Measurements from ENCODE around the gene SLFN13.
A peak's percentile ranks its signal among the peaks of the same experiment; 100 is the strongest.
"Not testable (repeated sequence)": the region's sequence is repeated elsewhere in the genome, so short reads cannot be mapped to it uniquely, and the experiment has no call there.

The SLFN13 gene, protein sequence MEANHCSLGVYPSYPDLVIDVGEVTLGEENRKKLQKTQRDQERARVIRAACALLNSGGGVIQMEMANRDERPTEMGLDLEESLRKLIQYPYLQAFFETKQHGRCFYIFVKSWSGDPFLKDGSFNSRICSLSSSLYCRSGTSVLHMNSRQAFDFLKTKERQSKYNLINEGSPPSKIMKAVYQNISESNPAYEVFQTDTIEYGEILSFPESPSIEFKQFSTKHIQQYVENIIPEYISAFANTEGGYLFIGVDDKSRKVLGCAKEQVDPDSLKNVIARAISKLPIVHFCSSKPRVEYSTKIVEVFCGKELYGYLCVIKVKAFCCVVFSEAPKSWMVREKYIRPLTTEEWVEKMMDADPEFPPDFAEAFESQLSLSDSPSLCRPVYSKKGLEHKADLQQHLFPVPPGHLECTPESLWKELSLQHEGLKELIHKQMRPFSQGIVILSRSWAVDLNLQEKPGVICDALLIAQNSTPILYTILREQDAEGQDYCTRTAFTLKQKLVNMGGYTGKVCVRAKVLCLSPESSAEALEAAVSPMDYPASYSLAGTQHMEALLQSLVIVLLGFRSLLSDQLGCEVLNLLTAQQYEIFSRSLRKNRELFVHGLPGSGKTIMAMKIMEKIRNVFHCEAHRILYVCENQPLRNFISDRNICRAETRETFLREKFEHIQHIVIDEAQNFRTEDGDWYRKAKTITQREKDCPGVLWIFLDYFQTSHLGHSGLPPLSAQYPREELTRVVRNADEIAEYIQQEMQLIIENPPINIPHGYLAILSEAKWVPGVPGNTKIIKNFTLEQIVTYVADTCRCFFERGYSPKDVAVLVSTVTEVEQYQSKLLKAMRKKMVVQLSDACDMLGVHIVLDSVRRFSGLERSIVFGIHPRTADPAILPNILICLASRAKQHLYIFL

DNA sequence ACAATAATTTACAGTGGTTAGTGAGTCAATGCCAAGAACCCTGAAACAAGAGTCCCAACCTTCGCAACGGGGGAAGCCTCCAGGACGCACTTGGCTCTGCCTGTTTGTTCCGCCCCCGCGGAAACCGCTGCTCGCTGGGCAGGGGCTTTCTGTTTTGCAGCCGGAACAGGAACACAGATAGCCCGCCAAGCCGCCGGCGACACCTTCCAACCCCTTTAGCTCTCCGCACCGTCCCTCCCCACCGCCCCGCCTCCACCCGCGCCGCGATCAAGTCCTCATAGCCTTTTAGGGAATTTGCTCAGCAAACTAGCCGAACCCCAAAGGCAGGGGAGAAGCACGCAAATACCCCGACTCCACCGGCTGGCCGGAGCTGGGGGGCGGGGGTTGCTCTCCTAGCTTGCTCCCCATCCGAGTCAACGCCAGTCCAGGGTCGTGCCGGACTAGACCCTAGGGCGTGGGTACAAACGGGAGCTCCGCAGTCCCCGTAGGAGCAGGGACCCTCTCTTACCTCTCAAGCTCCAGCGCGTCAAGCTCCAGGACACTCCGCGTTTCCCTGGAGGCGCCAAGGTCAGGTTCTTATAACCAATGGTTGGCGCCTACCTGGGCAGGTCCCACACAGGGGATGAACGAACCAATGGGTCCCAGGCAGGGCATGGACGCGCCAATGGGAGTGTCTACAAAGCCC, at the start of gene SLFN13:
Gene SLFN13, minus strand, starts transcription at position 553 of the 685 bp plus-strand sequence. CDS start 3,086 bp downstream, outside the sequence.
- DNase-seq (ENCODE audit: low spot score): peak; percentile 22

DNA sequence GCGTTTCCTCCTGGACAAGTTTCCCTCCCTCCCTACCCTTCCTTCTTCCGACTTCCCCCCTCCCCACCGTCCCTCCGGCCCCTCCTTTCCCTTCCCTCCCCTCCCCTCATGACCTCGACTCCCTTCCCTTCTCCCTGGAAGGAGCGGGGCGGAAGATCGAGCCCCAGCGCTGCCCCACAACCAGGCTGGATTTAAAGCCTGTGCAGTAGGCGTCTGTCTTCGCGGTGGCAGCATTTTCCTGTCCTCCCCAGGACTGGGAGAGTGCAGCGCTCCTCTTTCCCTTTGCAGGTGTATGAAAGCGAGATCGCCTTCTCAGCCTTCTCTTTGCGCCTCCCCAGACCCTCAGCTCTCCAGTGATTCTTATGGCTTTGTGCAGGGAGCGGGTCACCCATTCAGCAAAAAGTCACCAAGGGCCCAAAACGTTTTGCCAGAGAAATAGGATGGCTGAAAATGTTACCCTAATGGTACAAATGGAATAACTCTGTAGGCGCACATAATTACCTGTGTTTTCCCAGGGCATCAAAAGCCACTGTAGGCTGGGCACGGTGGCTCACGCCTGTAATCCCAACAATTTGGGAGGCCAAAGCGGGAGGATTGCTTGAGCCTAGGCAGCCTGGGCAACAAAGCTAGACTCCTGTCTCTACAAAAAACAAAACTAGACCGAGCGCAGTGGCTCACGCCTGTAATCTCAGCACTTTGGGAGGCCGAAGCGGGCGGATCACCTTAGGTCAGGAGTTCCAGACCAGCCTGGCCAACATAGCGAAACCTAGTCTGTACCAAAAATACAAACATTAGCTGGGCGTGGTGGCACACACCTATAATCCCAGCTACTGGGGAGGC, 48.1 kb upstream of the SLFN13 start:
- no peak for DNase-seq (ENCODE audit: low spot score)

- DNase-seq (ENCODE audit: low spot score): no peak
These were observed 44.5 kb upstream of the SLFN13 start for GRCh38 chr17:35493040-35493439.

- DNase-seq (ENCODE audit: low spot score): no peak
These were observed 42.9 kb upstream of the SLFN13 start for GRCh38 chr17:35491417-35491816.

DNA sequence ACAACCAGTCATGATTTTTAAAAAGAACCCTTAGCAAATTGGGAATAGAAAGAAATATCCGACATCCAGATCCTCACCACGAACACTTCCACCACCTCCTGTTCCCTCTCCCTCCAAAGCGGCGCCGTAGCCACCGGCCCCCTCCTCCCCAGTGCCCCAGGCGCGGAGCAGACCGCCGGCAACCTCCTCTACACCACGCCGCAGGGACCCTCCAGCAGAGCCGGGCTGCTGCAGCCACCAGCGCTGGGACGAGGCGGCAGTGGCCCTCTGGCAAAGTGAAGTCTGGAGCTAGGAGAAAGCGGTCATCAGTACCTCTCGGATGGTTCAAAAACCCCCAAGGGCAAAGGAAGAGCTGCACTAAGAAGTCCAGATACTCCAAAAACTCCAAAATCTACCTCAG, 41.4 kb upstream of the SLFN13 start:
- no peak for DNase-seq (ENCODE audit: low spot score)

- no peak for DNase-seq (ENCODE audit: low spot score)
These were observed 40.4 kb upstream of the SLFN13 start for GRCh38 chr17:35488991-35489390.

DNA sequence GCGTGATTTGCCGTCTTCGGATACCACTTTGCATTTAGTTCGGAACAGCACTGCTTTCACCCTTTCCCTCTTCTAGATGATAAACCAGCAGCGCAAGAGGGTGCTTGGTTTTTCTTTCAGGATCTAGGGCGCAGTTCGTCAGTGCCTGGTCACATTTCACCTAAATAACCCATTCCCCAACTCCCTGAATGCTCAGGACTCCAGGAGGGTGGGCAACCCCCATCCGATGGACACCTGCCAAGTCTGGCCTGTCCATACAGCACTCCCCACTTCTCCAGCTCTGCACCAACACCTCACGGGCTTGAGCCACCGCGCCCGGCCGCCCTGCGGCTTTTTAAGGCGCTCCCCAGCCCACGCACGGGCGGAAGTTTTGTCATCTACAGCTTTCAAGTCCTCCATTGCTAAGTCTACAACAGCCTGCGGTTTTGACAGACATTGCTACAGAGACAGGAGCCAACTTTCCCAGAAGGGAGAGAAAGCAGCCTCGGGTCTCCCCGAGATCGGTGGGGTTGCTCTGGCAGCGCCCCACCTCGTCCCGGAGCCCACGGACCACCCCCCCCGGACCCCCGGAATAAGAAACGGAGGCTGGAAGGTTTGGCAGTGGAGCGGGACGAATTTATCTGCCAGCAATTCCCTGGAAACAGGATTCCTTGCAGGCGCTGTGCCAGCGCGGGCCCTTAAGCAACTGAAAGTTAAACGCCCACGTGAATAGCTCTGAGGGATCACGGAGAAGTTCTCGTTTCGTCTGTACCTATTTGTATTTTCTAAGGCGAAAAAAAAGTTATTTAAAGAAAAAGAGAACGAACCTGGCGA, 38.6 kb upstream of the SLFN13 start:
- DNase-seq (ENCODE audit: low spot score): no peak

DNA sequence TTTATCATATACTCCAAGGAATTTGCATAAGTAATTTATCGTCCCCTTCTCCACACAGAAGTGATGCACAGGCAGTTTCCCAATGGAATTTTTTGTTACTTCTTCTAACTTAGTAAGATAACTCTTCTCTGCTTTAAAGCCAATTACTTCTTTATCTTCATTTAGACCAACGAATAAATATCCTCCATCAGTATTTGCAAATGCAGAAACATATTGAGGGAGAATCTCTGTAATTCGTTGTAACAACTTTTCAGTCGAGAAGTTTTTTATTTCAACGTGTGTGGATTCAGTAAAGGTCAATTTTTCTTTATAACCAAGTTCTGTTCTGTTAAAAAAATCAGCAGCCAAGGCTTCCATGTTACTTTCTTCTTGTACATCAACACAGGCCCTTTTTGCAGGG, 30.7 kb upstream of the SLFN13 start:
- no peak for DNase-seq (ENCODE audit: low spot score)

- DNase-seq (ENCODE audit: low spot score): no peak
These were observed 28.7 kb upstream of the SLFN13 start for GRCh38 chr17:35477248-35477647.

GRCh38 chr17:35476283-35476820, 27.8 kb upstream of the SLFN13 start:
- no peak for DNase-seq (ENCODE audit: low spot score)

- no peak for DNase-seq (ENCODE audit: low spot score)
These were observed 19.9 kb upstream of the SLFN13 start for GRCh38 chr17:35468475-35468874.

GRCh38 chr17:35467824-35468223, 19.3 kb upstream of the SLFN13 start:
- no peak for DNase-seq (ENCODE audit: low spot score)

GRCh38 chr17:35460354-35460851, 11.8 kb upstream of the SLFN13 start:
- no peak for DNase-seq (ENCODE audit: low spot score)

- DNase-seq (ENCODE audit: low spot score): not testable (repeated sequence)
These were observed 5.5 kb upstream of the SLFN13 start for GRCh38 chr17:35454035-35454434.

- no peak for DNase-seq (ENCODE audit: low spot score)
These were observed 4.6 kb upstream of the SLFN13 start for GRCh38 chr17:35453171-35453570.

DNA sequence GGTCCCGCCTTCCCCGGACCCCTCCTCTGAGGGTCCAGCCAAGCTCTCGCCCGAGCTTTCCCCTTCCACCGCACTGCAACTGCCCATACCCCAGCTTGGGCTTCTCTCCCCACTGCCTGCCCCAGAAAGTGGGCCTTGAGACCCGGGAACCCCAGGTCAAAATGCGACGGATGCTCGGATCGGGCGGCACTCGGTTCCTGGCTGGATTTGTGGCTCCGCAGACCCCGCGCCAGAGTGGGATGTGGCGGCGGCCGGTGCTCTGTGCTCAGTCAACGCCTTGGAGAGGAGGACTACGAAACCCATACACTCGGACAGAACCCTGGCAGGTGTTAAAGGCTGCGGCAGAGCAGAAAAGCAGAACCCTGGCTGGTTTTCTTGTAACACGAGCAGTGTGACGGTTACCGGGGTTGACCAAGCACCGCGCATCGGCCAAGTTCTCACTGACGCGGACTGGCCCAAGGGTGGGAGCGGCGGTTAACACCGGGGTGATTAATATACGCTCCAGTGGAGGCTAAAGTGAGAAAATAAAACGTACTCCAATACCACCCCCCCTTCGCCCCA, 885 bp upstream of the SLFN13 start:
- DNase-seq (ENCODE audit: low spot score): no peak

DNA sequence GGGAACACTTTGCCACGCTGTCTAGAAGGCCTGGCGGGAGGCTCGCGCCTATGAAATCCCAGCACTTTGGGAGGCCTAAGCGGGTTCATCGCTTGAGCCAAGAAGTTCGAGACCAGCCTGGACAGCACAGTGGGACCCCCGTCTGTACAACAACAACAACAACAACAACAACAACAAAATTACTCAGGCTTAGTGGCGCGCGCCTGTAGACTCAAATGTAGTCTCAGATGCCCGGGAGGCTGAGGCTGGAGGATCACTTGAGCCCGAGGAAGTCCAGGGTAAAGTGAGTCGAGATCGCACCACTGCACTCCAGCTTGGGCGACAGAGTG, 297 bp upstream of the SLFN13 start:
- DNase-seq (ENCODE audit: low spot score): no peak

DNA sequence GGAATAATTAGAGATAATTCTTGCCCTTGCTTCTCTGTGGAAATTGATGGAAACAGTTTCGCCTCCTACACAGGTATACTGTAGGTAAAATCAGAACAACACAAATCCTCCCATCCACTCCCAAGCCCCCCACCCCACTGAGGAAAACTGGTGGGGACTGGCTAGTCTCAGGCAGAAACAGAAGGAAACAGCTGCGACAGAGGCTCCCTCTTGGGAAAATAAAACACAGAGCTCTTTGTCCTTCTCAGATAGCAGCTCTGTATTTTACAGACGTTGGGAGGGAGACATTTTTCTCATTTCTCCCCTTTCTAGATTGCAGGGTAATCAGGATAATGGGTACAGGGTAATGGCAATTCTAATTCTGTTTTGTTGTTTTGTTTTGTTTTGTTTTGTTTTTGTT, 1.1 kb downstream of the SLFN13 start:
- DNase-seq (ENCODE audit: low spot score): peak; percentile 17

GRCh38 chr17:35438433-35438832, 10.1 kb downstream of the SLFN13 start:
- DNase-seq (ENCODE audit: low spot score): no peak
